K562 (cell line): ENCODE measurements around the gene TSPAN18. TPM values are rescaled to one million over a fixed set of nuclear protein-coding genes. Genes with fewer than 3 reads are reported as not detected.

Source experiments
- ATAC-seq: fragments of 200-7000 bp; cut with Tn5 transposase; 3 replicates; pipeline ENCODE4 v1.9.1; 2020; ENCODE audit warnings: moderate library complexity
- BruUV-seq: library from RNA; stranded (reverse); fragments of 400-500 nt; replicated peaks from 2 replicates; lab custom pipeline; 2021; lab: Mats Ljungman, UMichigan
- CTCF ChIA-PET: fragments of 300-600 bp; formaldehyde crosslinking; extraction: SDS; loops from one replicate; lab custom pipeline; 2021; ENCODE audit warnings: low intra/inter-chr PET ratio; lab: Yijun Ruan, JAX
- POLR2A ChIA-PET: fragments of 300-600, 350-650 bp; sonication (Branson Sonifier 250); formaldehyde crosslinking; extraction: SDS; loops from one replicate; lab custom pipeline; 2021; ENCODE audit warnings: antibody characterized with exemption, inconsistent platforms; lab: Yijun Ruan, JAX
- DNase-seq, 4 experiments: peaks; one replicate each; pipeline versions ENCODE4 v3.0.0 to v3.0.0-alpha.2; 2011 to 2018; ENCODE audit warnings: low spot score in 3 of 4, mixed read lengths in 3 of 4; ENCODE audit errors: extremely low read depth in 1 of 4
- FAIRE-seq: peaks from 2 replicates; lab custom pipeline; 2011; peaks lifted over from hg19 to GRCh38; lab: Jason Lieb, UNC
- H2AFZ ChIP-seq: 2 replicates; pipeline ENCODE4 v1.6.0; 2011; ENCODE audit warnings: low read depth, low read length, control low read depth, inconsistent platforms
- H3K27ac ChIP-seq: fragments of 200-600 bp; 3 replicates; pipeline ENCODE4 v1.8.0; 2011; ENCODE audit warnings: low read depth, mild to moderate bottlenecking, control low read depth, inconsistent platforms, low read length, moderate library complexity, mixed read lengths; ENCODE audit errors: extremely low read depth
- H3K27me3 ChIP-seq, 2 experiments: fragments of 300-600 bp in 1 of 2; 2 replicates in 1 of 2; 3 replicates in 1 of 2; pipeline versions ENCODE4 v1.6.0 to v1.8.0; 2011; ENCODE audit warnings: inconsistent platforms in 2 of 2, low read length in 2 of 2, mild to moderate bottlenecking in 1 of 2, mixed read lengths in 1 of 2, moderate library complexity in 1 of 2; ENCODE audit not compliant: control insufficient read depth in 2 of 2, insufficient read depth in 2 of 2
- H3K36me3 ChIP-seq: fragments of 300-600 bp; 3 replicates; pipeline ENCODE4 v1.8.0; 2011; ENCODE audit warnings: mild to moderate bottlenecking, low read length, inconsistent platforms; ENCODE audit not compliant: control insufficient read depth, insufficient read depth
- H3K4me1 ChIP-seq, 2 experiments: fragments of 200-600 bp in 1 of 2; replicated peaks in 1 of 2; 2 replicates in 1 of 2; 3 replicates in 1 of 2; pipeline versions ENCODE4 v1.5.1 to v1.8.0; 2011; ENCODE audit warnings: inconsistent platforms in 2 of 2, low read length in 2 of 2, mild to moderate bottlenecking in 1 of 2, mixed read lengths in 1 of 2, moderate library complexity in 1 of 2; ENCODE audit not compliant: control insufficient read depth in 2 of 2, insufficient read depth in 2 of 2
- H3K4me2 ChIP-seq: 2 replicates; pipeline ENCODE4 v1.6.1; 2011; ENCODE audit warnings: low read length, control low read depth, inconsistent platforms, mixed read lengths; ENCODE audit not compliant: insufficient read depth
- H3K4me3 ChIP-seq: fragments of 200-600 bp; sonication (generic), shearing (Covaris generic); 2 replicates; pipeline ENCODE4 v1.5.1; 2016; ENCODE audit warnings: control low read depth, inconsistent platforms
- H3K79me2 ChIP-seq: fragments of 200-600 bp; 3 replicates; pipeline ENCODE4 v1.8.0; 2011; ENCODE audit warnings: low read length, inconsistent platforms; ENCODE audit not compliant: control insufficient read depth, insufficient read depth
- H3K9ac ChIP-seq, 2 experiments: 2 replicates each; pipeline versions ENCODE4 v1.6.0 to v1.6.1; 2011; ENCODE audit warnings: low read depth in 2 of 2, low read length in 2 of 2, control low read depth in 1 of 2, inconsistent platforms in 1 of 2, mild to moderate bottlenecking in 1 of 2, mixed read lengths in 1 of 2; ENCODE audit not compliant: insufficient read depth in 1 of 2
- H3K9me1 ChIP-seq: one replicate; pipeline ENCODE4 v1.6.0; 2011; ENCODE audit warnings: inconsistent platforms, mild to moderate bottlenecking, low read length, moderate library complexity; ENCODE audit not compliant: control insufficient read depth, insufficient read depth
- H3K9me3 ChIP-seq: replicated peaks from 2 replicates; pipeline ENCODE4 v1.5.1; 2011; ENCODE audit warnings: low read depth, low read length, inconsistent platforms; ENCODE audit not compliant: control insufficient read depth, insufficient read depth
- H4K20me1 ChIP-seq: replicated peaks from 2 replicates; pipeline ENCODE4 v1.6.1; 2011; ENCODE audit warnings: low read length, inconsistent platforms, mixed read lengths; ENCODE audit not compliant: control insufficient read depth, insufficient read depth
- CSDE1 ChIP-seq, 2 experiments: fragments of 450-650 bp; IDR thresholded peaks; 2 replicates each; pipeline ENCODE4 v1.6.1; 2016; ENCODE audit warnings: mild to moderate bottlenecking in 1 of 2
- EP400 ChIP-seq: fragments of 450-650 bp; IDR thresholded peaks from 2 replicates; pipeline ENCODE4 v1.6.1; 2017; ENCODE audit warnings: antibody characterized with exemption, mild to moderate bottlenecking, moderate library complexity
- GABPB2 ChIP-seq: fragments of 250-450 bp; sonication (Bioruptor Pico); conservative IDR thresholded peaks from 2 replicates; pipeline ENCODE4 v1.5.1; 2021; ENCODE audit warnings: mild to moderate bottlenecking
- MYBL2 ChIP-seq, 2 experiments: fragments of 450-650 bp in 1 of 2; sonication (generic) in 1 of 2; formaldehyde crosslinking in 1 of 2; IDR thresholded peaks; 2 replicates each; pipeline versions ENCODE4 v1.6.1 to v1.8.1; 2017 to 2022; ENCODE audit warnings: borderline replicate concordance in 1 of 2, inconsistent platforms in 1 of 2, low read depth in 1 of 2, mild to moderate bottlenecking in 1 of 2, missing genetic modification reagents in 1 of 2, moderate library complexity in 1 of 2
- MYNN ChIP-seq, 2 experiments: sonication (generic); formaldehyde crosslinking in 1 of 2; IDR thresholded peaks; 2 replicates each; pipeline versions ENCODE4 v1.5.0 to v1.6.1; 2016 to 2020; ENCODE audit warnings: antibody characterized with exemption in 1 of 2, missing genetic modification reagents in 1 of 2
- POLR2AphosphoS5 ChIP-seq: IDR thresholded peaks from 2 replicates; pipeline ENCODE4 v1.6.1; 2011; ENCODE audit warnings: mild to moderate bottlenecking, low read depth, low read length, moderate library complexity; ENCODE audit not compliant: control insufficient read depth, insufficient read depth
- RCOR1 ChIP-seq, 2 experiments: IDR thresholded peaks; 2 replicates each; pipeline ENCODE4 v1.6.1; 2012; ENCODE audit warnings: low read depth in 2 of 2, low read length in 2 of 2, borderline replicate concordance in 1 of 2, improper control_type of control experiment in 1 of 2
- SMAD4 ChIP-seq: fragments of 250-450 bp; sonication (Bioruptor Pico); conservative IDR thresholded peaks from 2 replicates; pipeline ENCODE4 v1.8.0; 2021; ENCODE audit warnings: inconsistent platforms, mild to moderate bottlenecking, moderate library complexity
- TAF9B ChIP-seq: fragments of 450-650 bp; IDR thresholded peaks from 2 replicates; pipeline ENCODE4 v1.6.1; 2018; ENCODE audit warnings: mild to moderate bottlenecking; ENCODE audit not compliant: partially characterized antibody
- THAP12 ChIP-seq: fragments of 250-450 bp; sonication (Bioruptor Pico); IDR thresholded peaks from 2 replicates; pipeline ENCODE4 v1.9.0; 2021; ENCODE audit warnings: mild to moderate bottlenecking, inconsistent platforms
- ZFP1 ChIP-seq: fragments of 450-650 bp; formaldehyde crosslinking; IDR thresholded peaks from 2 replicates; pipeline ENCODE4 v1.4.0; 2020; ENCODE audit warnings: mild to moderate bottlenecking, mixed read lengths
- ZNF3 ChIP-seq: fragments of 250-450 bp; sonication (Bioruptor Pico); IDR thresholded peaks from 2 replicates; pipeline ENCODE4 v1.5.0; 2021; ENCODE audit warnings: mild to moderate bottlenecking, moderate library complexity
- ZNF384 ChIP-seq: IDR thresholded peaks from 2 replicates; pipeline ENCODE4 v1.6.1; 2012; ENCODE audit warnings: low read depth, low read length, improper control_type of control experiment
- ZNF444 ChIP-seq: fragments of 250-450 bp; sonication (Bioruptor Pico); IDR thresholded peaks from 2 replicates; pipeline ENCODE4 v1.4.0; 2020; ENCODE audit warnings: mild to moderate bottlenecking, moderate library complexity
- ZNF449 ChIP-seq: fragments of 250-450 bp; sonication (Bioruptor Pico); IDR thresholded peaks from 2 replicates; pipeline ENCODE4 v1.8.0; 2022; ENCODE audit warnings: moderate library complexity, mild to moderate bottlenecking, inconsistent platforms
- ZNF584 ChIP-seq: fragments of 200-800 bp; sonication (Bioruptor generic); IDR thresholded peaks from 2 replicates; pipeline ENCODE4 v1.6.1; 2016; ENCODE audit warnings: low read depth, mild to moderate bottlenecking, missing genetic modification characterization, missing compliant biosample characterization
- ZNF830 ChIP-seq: fragments of 250-450 bp; sonication (Bioruptor Pico); IDR thresholded peaks from 2 replicates; pipeline ENCODE4 v1.5.0; 2021; ENCODE audit warnings: mild to moderate bottlenecking
- WGBS: fragments of 100-300 bp; shearing (Covaris generic); methylation state at CpG from one replicate; pipeline ENCODE4 v1.1.6; 2016; ENCODE audit warnings: low coverage, mixed read lengths; ENCODE audit not compliant: insufficient coverage; ENCODE audit errors: missing lambda C conversion rate; 5-methylcytosine and 5-hydroxymethylcytosine counted together
- in situ Hi-C: fragments of 300-500 bp; cut with MboI; formaldehyde crosslinking; loops from 4 replicates; pipeline ENCODE4 v1.15.0; 2018; ENCODE audit warnings: inconsistent platforms, mixed read lengths
- intact Hi-C: fragments of 100-400 bp; cut with micrococcal nuclease; formaldehyde crosslinking; loops from 2 replicates; pipeline ENCODE4 v1.14.2; 2022
- polyA plus RNA-seq, 8 experiments: library from polyadenylated mRNA; depleted of rRNA in 4 of 8; stranded (reverse) in 5 of 8; unstranded in 3 of 8; fragments of >200 nt; fragmentation: Nextera tagmentation in 2 of 8; fragmentation: Illumina TruSeq in 1 of 8; extraction: Ambion mirVana in 2 of 8; extraction: Trizol in 1 of 8; gene quantifications; 2 replicates each; pipeline versions ENCODE4 v1.2.1 to v1.2.3, GENCODE V29; 2011 to 2014; ENCODE audit warnings: inconsistent platforms in 1 of 8, missing spikeins in 1 of 8
- total RNA-seq, 7 experiments: library from RNA; depleted of rRNA in 6 of 7; stranded (reverse); fragments of >200 nt in 6 of 7; fragmentation: Illumina TruSeq in 2 of 7; extraction: Trizol in 2 of 7; gene quantifications; 2 replicates each; pipeline versions ENCODE4 v1.2.1 to v1.2.3, GENCODE V29; 2011 to 2021; ENCODE audit warnings: low replicate concordance in 1 of 7

Gene TSPAN18
- total and polyA plus RNA-seq, 9 of the 15 experiments (the other 6 are each of a cell fraction or from before 2014, with no cell fraction given): 0.17 to 0.35 (median 0.22) TPM; not detected in 4

- no peak for TF ChIP-seq MYBL2 (IDR thresholded peaks at IDR 0.05; ENCODE audit: low read depth)
- no peak for TF ChIP-seq MYBL2 (CRISPR knock-in tag; IDR thresholded peaks at IDR 0.05; ENCODE audit: borderline replicate concordance)
- no peak for TF ChIP-seq ZNF830 (CRISPR knock-in tag)
These were observed 37.8 kb downstream of the TSPAN18 start (continued) for GRCh38 chr11:44764583-44764982.

- Histone ChIP-seq H3K36me3 (no peaks in the 10 kb centered on the region), H3K27me3 (0 out of 5 replicates have a peak, but pooled peaks cover 0 to 6% of the 10 kb centered on the region in 2 experiments), H2AFZ (no peak overlapping the region)
- CTCF ChIA-PET: no interaction called here
- TF ChIP-seq THAP12 (CRISPR knock-in tag): no peak
- no peak for TF ChIP-seq ZNF384
- no peak for TF ChIP-seq ZFP1 (CRISPR knock-in tag)
- TF ChIP-seq ZNF449 (CRISPR knock-in tag): no peak
- no peak for TF ChIP-seq GABPB2 (CRISPR knock-in tag)
- TF ChIP-seq RCOR1 (IDR thresholded peaks at IDR 0.05; ENCODE audit: borderline replicate concordance in 1 of 2, low read depth in 2 of 2, low read length in 2 of 2): no peak
- TF ChIP-seq ZNF444 (CRISPR knock-in tag): no peak
- TF ChIP-seq SMAD4 (CRISPR knock-in tag): no peak
- no peak for TF ChIP-seq TAF9B
- TF ChIP-seq ZNF3: no peak
- no peak for TF ChIP-seq POLR2AphosphoS5
- no peak for TF ChIP-seq MYNN (IDR thresholded peaks at IDR 0.05)
- TF ChIP-seq MYNN (CRISPR knock-in tag; IDR thresholded peaks at IDR 0.05): no peak
- no peak for TF ChIP-seq CSDE1 (IDR thresholded peaks at IDR 0.05)
- no peak for TF ChIP-seq EP400
- no peak for TF ChIP-seq ZNF584
- TF ChIP-seq, all 486 proteins: peak for 0
- BruUV-seq: no TSS peak
- Histone ChIP-seq H3K4me2 (no peak overlapping the region), H4K20me1 (peaks cover 7% of the 10 kb centered on the region; the same call in 1 of the 2 replicates), H3K27ac (no peak overlapping the region), H3K9me3 (no peaks in the 10 kb centered on the region), H3K79me2 (no peaks in the 10 kb centered on the region), H3K9ac (no peak overlapping the region), H3K9me1 (no peaks in the 10 kb centered on the region), H3K4me3 (no peak overlapping the region), H3K4me1 (peaks cover 0 to 10% of the 10 kb centered on the region in 2 experiments; a peak in 3 of 5 replicates)
- 54% methylated on average over 8 of the region's 8 CpGs for WGBS
- in situ Hi-C loops (no loop called here), intact Hi-C loops (no loop called here)
- FAIRE-seq (no peak), ATAC-seq (no peak), DNase-seq (no peak)
- POLR2A ChIA-PET: interaction anchor here (0.6 to 0.8 kb wide), 2 partner anchors 20 to 717 kb away, joined by 3 to 4 read pairs; no protein-coding TSS in a partner anchor
These were observed 38.3 kb downstream of the TSPAN18 start for GRCh38 chr11:44765026-44765595.
